ENCODE measurements around the gene ARHGAP40.

Gene ARHGAP40

GRCh38 chr20:38607351-38607750, 5.7 kb downstream of the ARHGAP40 start:
- Histone ChIP-seq H3K4me3 (ENCODE audit: low read depth in 1 of 2, low read length in 2 of 2) (no peak overlapping the region), H3K4me1 (ENCODE audit: insufficient read depth, low read length) (no peaks in the 10 kb centered on the region), H3K27ac (ENCODE audit: low read depth, low read length) (no peak overlapping the region), H3K27me3 (ENCODE audit: control insufficient read depth in 1 of 2, insufficient read depth in 2 of 2, low read length in 2 of 2) (peaks cover 4 to 6% of the 10 kb centered on the region in 2 donors), H3K36me3 (ENCODE audit: insufficient read depth, low read length) (no peaks in the 10 kb centered on the region), H3K9me3 (ENCODE audit: low read length) (no peaks in the 10 kb centered on the region), H3K9ac (ENCODE audit: low read length) (no peak overlapping the region)

DNA sequence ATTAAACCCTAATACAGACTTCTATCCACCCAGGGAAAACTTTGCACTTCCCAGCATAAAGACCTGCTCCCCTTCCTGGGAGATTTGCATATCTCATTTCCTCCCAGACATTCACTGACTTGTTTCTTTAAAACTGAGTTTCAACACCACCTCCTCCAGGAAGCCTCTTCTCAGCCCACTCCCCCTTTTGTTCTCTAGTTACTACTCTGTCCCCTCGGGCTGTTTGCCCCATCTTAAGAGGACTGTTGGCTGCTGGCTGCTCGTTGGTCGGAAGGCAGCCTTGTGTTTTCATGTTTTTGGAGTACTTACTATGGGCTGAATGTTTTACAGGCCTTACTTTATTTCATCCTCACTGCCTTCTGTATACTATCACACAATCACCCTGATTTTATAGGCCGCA, 6.6 kb downstream of the ARHGAP40 start:
- H3K9me3 ChIP-seq (ENCODE audit: low read length) = no peaks in the 10 kb centered on the region
- peaks cover 0 to 4% of the 10 kb centered on the region in 2 donors for H3K27me3 ChIP-seq (ENCODE audit: control insufficient read depth in 1 of 2, insufficient read depth in 2 of 2, low read length in 2 of 2)
- no peak overlapping the region for H3K4me3 ChIP-seq (ENCODE audit: low read depth in 1 of 2, low read length in 2 of 2)
- no peaks in the 10 kb centered on the region for H3K4me1 ChIP-seq (ENCODE audit: insufficient read depth, low read length)
- H3K9ac ChIP-seq (ENCODE audit: low read length) = no peak overlapping the region
- no peaks in the 10 kb centered on the region for H3K36me3 ChIP-seq (ENCODE audit: insufficient read depth, low read length)
- H3K27ac ChIP-seq (ENCODE audit: low read depth, low read length) = no peak overlapping the region

DNA sequence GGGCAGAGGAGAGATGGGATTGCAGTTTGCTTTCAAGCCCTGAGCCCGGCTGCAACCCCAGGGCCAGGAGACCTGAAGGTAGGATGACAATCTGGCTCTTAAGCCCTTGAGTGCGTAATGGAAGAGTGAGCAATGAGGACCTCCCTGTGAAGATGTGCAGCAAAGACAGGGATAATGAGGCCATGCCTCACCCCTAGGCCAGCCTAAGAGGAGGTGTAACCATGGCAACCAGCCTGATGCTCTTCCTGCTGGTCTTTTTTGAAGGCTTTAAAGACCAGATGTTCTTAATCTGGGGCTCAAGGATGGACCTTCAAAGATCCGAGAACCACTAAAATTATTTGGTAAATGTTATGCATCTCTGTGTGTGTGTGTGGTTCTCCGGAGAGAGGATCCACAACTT, 8.2 kb downstream of the ARHGAP40 start:
- Histone ChIP-seq H3K27me3 (ENCODE audit: control insufficient read depth in 1 of 2, insufficient read depth in 2 of 2, low read length in 2 of 2) (peaks cover 0 to 3% of the 10 kb centered on the region in 2 donors), H3K4me3 (ENCODE audit: low read depth in 1 of 2, low read length in 2 of 2) (no peak overlapping the region), H3K4me1 (ENCODE audit: insufficient read depth, low read length) (no peaks in the 10 kb centered on the region), H3K9ac (ENCODE audit: low read length) (no peak overlapping the region), H3K9me3 (ENCODE audit: low read length) (no peaks in the 10 kb centered on the region), H3K36me3 (ENCODE audit: insufficient read depth, low read length) (no peaks in the 10 kb centered on the region), H3K27ac (ENCODE audit: low read depth, low read length) (no peak overlapping the region)

- Histone ChIP-seq H3K36me3 (ENCODE audit: insufficient read depth, low read length) (no peaks in the 10 kb centered on the region), H3K4me3 (ENCODE audit: low read depth in 1 of 2, low read length in 2 of 2) (no peak overlapping the region), H3K9ac (ENCODE audit: low read length) (no peak overlapping the region), H3K9me3 (ENCODE audit: low read length) (no peaks in the 10 kb centered on the region), H3K27me3 (ENCODE audit: control insufficient read depth in 1 of 2, insufficient read depth in 2 of 2, low read length in 2 of 2) (peaks cover 0 to 7% of the 10 kb centered on the region in 2 donors), H3K27ac (ENCODE audit: low read depth, low read length) (no peak overlapping the region), H3K4me1 (ENCODE audit: insufficient read depth, low read length) (no peaks in the 10 kb centered on the region)
Measured at GRCh38 chr20:38610521-38610920, 8.9 kb downstream of the ARHGAP40 start.

DNA sequence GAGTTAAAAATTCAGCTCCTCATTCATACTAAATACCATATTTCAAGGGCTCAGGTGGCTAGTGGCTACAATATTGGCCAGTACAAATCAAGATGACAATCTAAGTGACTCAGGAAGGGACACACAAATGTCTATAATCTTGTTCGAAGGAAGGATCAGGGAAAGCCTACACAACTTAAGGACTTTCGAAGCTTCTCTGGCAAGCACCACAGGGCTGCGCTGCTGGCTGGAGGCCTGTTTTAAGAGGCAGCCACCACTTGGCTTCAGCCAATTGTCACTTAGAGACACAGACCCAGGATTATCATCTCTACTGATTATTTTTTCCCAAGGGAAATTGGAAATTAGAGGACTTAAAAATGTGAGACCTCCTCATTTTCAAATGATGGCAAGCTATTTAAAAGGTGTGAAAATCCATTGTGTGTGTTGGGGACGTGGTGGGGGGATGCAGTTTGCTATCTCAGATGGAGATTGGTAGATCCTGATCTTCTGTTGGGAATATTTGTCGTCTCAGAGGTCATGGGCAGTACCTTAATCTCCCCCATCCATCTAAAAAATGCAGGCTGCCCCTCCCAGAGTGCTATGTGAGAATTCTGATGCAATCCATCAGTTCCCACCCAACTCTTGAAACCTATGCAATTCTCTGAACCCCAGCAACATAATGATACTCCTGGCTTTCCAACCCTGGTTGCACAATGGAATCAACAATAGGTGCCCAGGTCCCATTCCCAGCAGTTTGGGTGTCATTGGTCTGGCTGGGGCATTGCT, 11.3 kb downstream of the ARHGAP40 start:
- H3K9ac ChIP-seq (ENCODE audit: low read length) = no peak overlapping the region
- no peak overlapping the region for H3K4me3 ChIP-seq (ENCODE audit: low read depth in 1 of 2, low read length in 2 of 2)
- H3K9me3 ChIP-seq (ENCODE audit: low read length) = no peaks in the 10 kb centered on the region
- peaks cover 4 to 7% of the 10 kb centered on the region in 2 donors for H3K27me3 ChIP-seq (ENCODE audit: control insufficient read depth in 1 of 2, insufficient read depth in 2 of 2, low read length in 2 of 2)
- no peak overlapping the region for H3K27ac ChIP-seq (ENCODE audit: low read depth, low read length)
- H3K4me1 ChIP-seq (ENCODE audit: insufficient read depth, low read length) = no peaks in the 10 kb centered on the region
- H3K36me3 ChIP-seq (ENCODE audit: insufficient read depth, low read length) = no peaks in the 10 kb centered on the region

- Histone ChIP-seq H3K27me3 (ENCODE audit: control insufficient read depth in 1 of 2, insufficient read depth in 2 of 2, low read length in 2 of 2) (peaks cover 4 to 7% of the 10 kb centered on the region in 2 donors), H3K9me3 (ENCODE audit: low read length) (no peaks in the 10 kb centered on the region), H3K4me1 (ENCODE audit: insufficient read depth, low read length) (no peaks in the 10 kb centered on the region), H3K4me3 (ENCODE audit: low read depth in 1 of 2, low read length in 2 of 2) (no peak overlapping the region), H3K27ac (ENCODE audit: low read depth, low read length) (no peak overlapping the region), H3K36me3 (ENCODE audit: insufficient read depth, low read length) (no peaks in the 10 kb centered on the region), H3K9ac (ENCODE audit: low read length) (no peak overlapping the region)
Measured at GRCh38 chr20:38615283-38615682, 13.7 kb downstream of the ARHGAP40 start.

DNA sequence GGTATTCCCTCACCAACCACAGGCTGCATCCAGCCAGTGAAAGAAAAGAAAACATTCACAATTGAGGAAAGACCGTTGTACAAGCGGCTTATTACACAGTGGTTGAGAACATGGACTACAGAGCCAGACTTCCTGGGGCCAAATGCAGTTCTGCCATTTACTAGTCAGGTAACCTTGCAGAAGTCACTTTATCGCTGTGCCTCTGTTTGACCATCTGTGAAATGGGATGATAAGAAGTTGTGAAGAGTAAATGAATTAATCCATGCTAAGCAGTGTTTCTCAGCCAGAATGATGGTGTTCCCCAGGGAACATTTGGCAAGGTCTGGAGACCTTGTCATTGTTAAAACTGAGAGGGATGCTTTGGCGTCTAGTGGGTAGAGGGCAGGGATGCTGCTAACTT, 14.8 kb downstream of the ARHGAP40 start:
- Histone ChIP-seq H3K4me3 (ENCODE audit: low read depth in 1 of 2, low read length in 2 of 2) (no peak overlapping the region), H3K9ac (ENCODE audit: low read length) (no peak overlapping the region), H3K4me1 (ENCODE audit: insufficient read depth, low read length) (no peaks in the 10 kb centered on the region), H3K27me3 (ENCODE audit: control insufficient read depth in 1 of 2, insufficient read depth in 2 of 2, low read length in 2 of 2) (peaks cover 4 to 7% of the 10 kb centered on the region in 2 donors), H3K27ac (ENCODE audit: low read depth, low read length) (no peak overlapping the region), H3K36me3 (ENCODE audit: insufficient read depth, low read length) (no peaks in the 10 kb centered on the region), H3K9me3 (ENCODE audit: low read length) (no peaks in the 10 kb centered on the region)

GRCh38 chr20:38617011-38617829, 15.6 kb downstream of the ARHGAP40 start:
- Histone ChIP-seq H3K9ac (ENCODE audit: low read length) (no peak overlapping the region), H3K4me3 (ENCODE audit: low read depth in 1 of 2, low read length in 2 of 2) (no peak overlapping the region), H3K36me3 (ENCODE audit: insufficient read depth, low read length) (no peaks in the 10 kb centered on the region), H3K9me3 (ENCODE audit: low read length) (no peaks in the 10 kb centered on the region), H3K27me3 (ENCODE audit: control insufficient read depth in 1 of 2, insufficient read depth in 2 of 2, low read length in 2 of 2) (peaks cover 4 to 7% of the 10 kb centered on the region in 2 donors), H3K27ac (ENCODE audit: low read depth, low read length) (no peak overlapping the region), H3K4me1 (ENCODE audit: insufficient read depth, low read length) (no peaks in the 10 kb centered on the region)

- H3K27me3 ChIP-seq (ENCODE audit: control insufficient read depth in 1 of 2, insufficient read depth in 2 of 2, low read length in 2 of 2) = peaks cover 4 to 7% of the 10 kb centered on the region in 2 donors
- H3K36me3 ChIP-seq (ENCODE audit: insufficient read depth, low read length) = no peaks in the 10 kb centered on the region
- no peaks in the 10 kb centered on the region for H3K9me3 ChIP-seq (ENCODE audit: low read length)
- H3K9ac ChIP-seq (ENCODE audit: low read length) = no peak overlapping the region
- no peak overlapping the region for H3K4me3 ChIP-seq (ENCODE audit: low read depth in 1 of 2, low read length in 2 of 2)
- H3K4me1 ChIP-seq (ENCODE audit: insufficient read depth, low read length) = no peaks in the 10 kb centered on the region
- H3K27ac ChIP-seq (ENCODE audit: low read depth, low read length) = no peak overlapping the region
Measured at GRCh38 chr20:38617830-38618196, 16.2 kb downstream of the ARHGAP40 start.

- Histone ChIP-seq H3K36me3 (ENCODE audit: insufficient read depth, low read length) (no peaks in the 10 kb centered on the region), H3K4me1 (ENCODE audit: insufficient read depth, low read length) (no peaks in the 10 kb centered on the region), H3K27ac (ENCODE audit: low read depth, low read length) (no peak overlapping the region), H3K9ac (ENCODE audit: low read length) (no peak overlapping the region), H3K9me3 (ENCODE audit: low read length) (no peaks in the 10 kb centered on the region), H3K4me3 (ENCODE audit: low read depth in 1 of 2, low read length in 2 of 2) (no peak overlapping the region), H3K27me3 (ENCODE audit: control insufficient read depth in 1 of 2, insufficient read depth in 2 of 2, low read length in 2 of 2) (peaks cover 0 to 7% of the 10 kb centered on the region in 2 donors)
Measured at GRCh38 chr20:38620441-38620840, 18.8 kb downstream of the ARHGAP40 start.

- Histone ChIP-seq H3K9ac (ENCODE audit: low read length) (no peak overlapping the region), H3K27ac (ENCODE audit: low read depth, low read length) (no peak overlapping the region), H3K4me3 (ENCODE audit: low read depth in 1 of 2, low read length in 2 of 2) (no peak overlapping the region), H3K27me3 (ENCODE audit: control insufficient read depth in 1 of 2, insufficient read depth in 2 of 2, low read length in 2 of 2) (peaks cover 0 to 3% of the 10 kb centered on the region in 2 donors), H3K9me3 (ENCODE audit: low read length) (no peaks in the 10 kb centered on the region), H3K36me3 (ENCODE audit: insufficient read depth, low read length) (no peaks in the 10 kb centered on the region), H3K4me1 (ENCODE audit: insufficient read depth, low read length) (no peaks in the 10 kb centered on the region)
Measured at GRCh38 chr20:38623061-38623460, 21.5 kb downstream of the ARHGAP40 start.

Measured in muscle layer of colon (tissue), 2 donors.